ENCODE data around the gene GAL3ST3.
A peak's percentile ranks its signal among the peaks of the same experiment; 100 is the strongest.
"Not testable (repeated sequence)": the region's sequence is repeated elsewhere in the genome, so short reads cannot be mapped to it uniquely, and the experiment has no call there.

The GAL3ST3 gene

GRCh38 chr11:66012946-66013761 is 35.8 kb downstream of the GAL3ST3 start:
- no peak for DNase-seq (ENCODE audit: low read depth)

GRCh38 chr11:66012371-66012945 is 36.5 kb downstream of the GAL3ST3 start:
- DNase-seq (ENCODE audit: low read depth) = no peak

- no peak for DNase-seq (ENCODE audit: low read depth)
These were observed 37.1 kb downstream of the GAL3ST3 start, which contains the start of gene CST6 for GRCh38 chr11:66011785-66012303. Gene CST6, plus strand, starts transcription at chr11:66012008. Its CDS starts 37 bp downstream, at chr11:66012045.

GRCh38 chr11:66011239-66011784 is 37.6 kb downstream of the GAL3ST3 start:
- DNase-seq (ENCODE audit: low read depth) = no peak

GRCh38 chr11:66010036-66010435 is 38.9 kb downstream of the GAL3ST3 start:
- DNase-seq (ENCODE audit: low read depth) = not testable (repeated sequence)

- no peak for DNase-seq (ENCODE audit: low read depth)
These were observed 40.4 kb downstream of the GAL3ST3 start for GRCh38 chr11:66008468-66009101.

GRCh38 chr11:66008095-66008467 is 40.9 kb downstream of the GAL3ST3 start:
- DNase-seq (ENCODE audit: low read depth) = no peak

- DNase-seq (ENCODE audit: low read depth) = no peak
These were observed 41.7 kb downstream of the GAL3ST3 start for GRCh38 chr11:66007201-66007634.

- DNase-seq (ENCODE audit: low read depth) = no peak
These were observed 42.1 kb downstream of the GAL3ST3 start for GRCh38 chr11:66006891-66007176.

- no peak for DNase-seq (ENCODE audit: low read depth)
These were observed 42.6 kb downstream of the GAL3ST3 start for GRCh38 chr11:66006134-66006890.

GRCh38 chr11:66004186-66004585 is 44.8 kb downstream of the GAL3ST3 start:
- DNase-seq (ENCODE audit: low read depth) = no peak

- no peak for DNase-seq (ENCODE audit: low read depth)
These were observed 45.7 kb downstream of the GAL3ST3 start for GRCh38 chr11:66003291-66003690.

- DNase-seq (ENCODE audit: low read depth) = no peak
These were observed 46.2 kb downstream of the GAL3ST3 start for GRCh38 chr11:66002648-66003225.

- peak; percentile 100 for DNase-seq (ENCODE audit: low read depth)
These were observed 46.9 kb downstream of the GAL3ST3 start, which contains the start of the genes BANF1 and EIF1AD for GRCh38 chr11:66001942-66002647. Gene BANF1, plus strand, starts transcription at chr11:66002503. Its CDS starts 748 bp downstream, at chr11:66003251. Gene EIF1AD, minus strand, starts transcription at chr11:66002157. Its CDS starts 1,768 bp downstream, at chr11:66000389.

GRCh38 chr11:65997286-65997685 is 51.7 kb downstream of the GAL3ST3 start:
- DNase-seq (ENCODE audit: low read depth) = no peak

GRCh38 chr11:65992056-65992455 is 56.9 kb downstream of the GAL3ST3 start:
- no peak for DNase-seq (ENCODE audit: low read depth)
